K562 (cell line): ENCODE measurements around the gene PLOD1. TPM values are rescaled to one million over a fixed set of nuclear protein-coding genes. Genes with fewer than 3 reads are reported as not detected.
A peak's percentile ranks its signal among the peaks of the same experiment; 100 is the strongest.

Experiments used
- ATAC-seq: fragments of 200-7000 bp; cut with Tn5 transposase; 3 replicates; pipeline ENCODE4 v1.9.1; 2020; ENCODE audit warnings: moderate library complexity
- BruUV-seq: library from RNA; stranded (reverse); fragments of 400-500 nt; replicated peaks from 2 replicates; lab custom pipeline; 2021; lab: Mats Ljungman, UMichigan
- CTCF ChIA-PET: fragments of 300-600 bp; formaldehyde crosslinking; extraction: SDS; loops from one replicate; lab custom pipeline; 2021; ENCODE audit warnings: low intra/inter-chr PET ratio; lab: Yijun Ruan, JAX
- POLR2A ChIA-PET: fragments of 300-600, 350-650 bp; sonication (Branson Sonifier 250); formaldehyde crosslinking; extraction: SDS; loops from one replicate; lab custom pipeline; 2021; ENCODE audit warnings: antibody characterized with exemption, inconsistent platforms; lab: Yijun Ruan, JAX
- DNase-seq, 4 experiments: peaks; one replicate each; pipeline versions ENCODE4 v3.0.0 to v3.0.0-alpha.2; 2011 to 2018; ENCODE audit warnings: low spot score in 3 of 4, mixed read lengths in 3 of 4; ENCODE audit errors: extremely low read depth in 1 of 4
- FAIRE-seq: peaks from 2 replicates; lab custom pipeline; 2011; peaks lifted over from hg19 to GRCh38; lab: Jason Lieb, UNC
- H2AFZ ChIP-seq: 2 replicates; pipeline ENCODE4 v1.6.0; 2011; ENCODE audit warnings: low read depth, low read length, control low read depth, inconsistent platforms
- H3K27ac ChIP-seq: fragments of 200-600 bp; 3 replicates; pipeline ENCODE4 v1.8.0; 2011; ENCODE audit warnings: low read depth, mild to moderate bottlenecking, control low read depth, inconsistent platforms, low read length, moderate library complexity, mixed read lengths; ENCODE audit errors: extremely low read depth
- H3K27me3 ChIP-seq, 2 experiments: fragments of 300-600 bp in 1 of 2; 2 replicates in 1 of 2; 3 replicates in 1 of 2; pipeline versions ENCODE4 v1.6.0 to v1.8.0; 2011; ENCODE audit warnings: inconsistent platforms in 2 of 2, low read length in 2 of 2, mild to moderate bottlenecking in 1 of 2, mixed read lengths in 1 of 2, moderate library complexity in 1 of 2; ENCODE audit not compliant: control insufficient read depth in 2 of 2, insufficient read depth in 2 of 2
- H3K36me3 ChIP-seq: fragments of 300-600 bp; 3 replicates; pipeline ENCODE4 v1.8.0; 2011; ENCODE audit warnings: mild to moderate bottlenecking, low read length, inconsistent platforms; ENCODE audit not compliant: control insufficient read depth, insufficient read depth
- H3K4me1 ChIP-seq, 2 experiments: fragments of 200-600 bp in 1 of 2; replicated peaks in 1 of 2; 2 replicates in 1 of 2; 3 replicates in 1 of 2; pipeline versions ENCODE4 v1.5.1 to v1.8.0; 2011; ENCODE audit warnings: inconsistent platforms in 2 of 2, low read length in 2 of 2, mild to moderate bottlenecking in 1 of 2, mixed read lengths in 1 of 2, moderate library complexity in 1 of 2; ENCODE audit not compliant: control insufficient read depth in 2 of 2, insufficient read depth in 2 of 2
- H3K4me2 ChIP-seq: 2 replicates; pipeline ENCODE4 v1.6.1; 2011; ENCODE audit warnings: low read length, control low read depth, inconsistent platforms, mixed read lengths; ENCODE audit not compliant: insufficient read depth
- H3K4me3 ChIP-seq: fragments of 200-600 bp; sonication (generic), shearing (Covaris generic); 2 replicates; pipeline ENCODE4 v1.5.1; 2016; ENCODE audit warnings: control low read depth, inconsistent platforms
- H3K79me2 ChIP-seq: fragments of 200-600 bp; 3 replicates; pipeline ENCODE4 v1.8.0; 2011; ENCODE audit warnings: low read length, inconsistent platforms; ENCODE audit not compliant: control insufficient read depth, insufficient read depth
- H3K9ac ChIP-seq, 2 experiments: 2 replicates each; pipeline versions ENCODE4 v1.6.0 to v1.6.1; 2011; ENCODE audit warnings: low read depth in 2 of 2, low read length in 2 of 2, control low read depth in 1 of 2, inconsistent platforms in 1 of 2, mild to moderate bottlenecking in 1 of 2, mixed read lengths in 1 of 2; ENCODE audit not compliant: insufficient read depth in 1 of 2
- H3K9me1 ChIP-seq: one replicate; pipeline ENCODE4 v1.6.0; 2011; ENCODE audit warnings: inconsistent platforms, mild to moderate bottlenecking, low read length, moderate library complexity; ENCODE audit not compliant: control insufficient read depth, insufficient read depth
- H3K9me3 ChIP-seq: replicated peaks from 2 replicates; pipeline ENCODE4 v1.5.1; 2011; ENCODE audit warnings: low read depth, low read length, inconsistent platforms; ENCODE audit not compliant: control insufficient read depth, insufficient read depth
- H4K20me1 ChIP-seq: replicated peaks from 2 replicates; pipeline ENCODE4 v1.6.1; 2011; ENCODE audit warnings: low read length, inconsistent platforms, mixed read lengths; ENCODE audit not compliant: control insufficient read depth, insufficient read depth
- CBX1 ChIP-seq: sonication (generic); IDR thresholded peaks from 2 replicates; pipeline ENCODE4 v1.6.1; 2016; ENCODE audit warnings: antibody characterized with exemption, low read depth, mild to moderate bottlenecking
- ETS1 ChIP-seq: conservative IDR thresholded peaks from 2 replicates; pipeline ENCODE4 v1.6.1; 2011; ENCODE audit warnings: low read depth, mild to moderate bottlenecking, low read length; ENCODE audit not compliant: control insufficient read depth
- FIP1L1 ChIP-seq: fragments of 200-400 bp; formaldehyde crosslinking; IDR thresholded peaks from 2 replicates; pipeline ENCODE4 v1.6.1; 2018; ENCODE audit warnings: mild to moderate bottlenecking, low read depth, low read length; ENCODE audit not compliant: poor library complexity, severe bottlenecking
- HDAC6 ChIP-seq: IDR thresholded peaks from 2 replicates; pipeline ENCODE4 v1.6.1; 2012; ENCODE audit warnings: low read depth, mild to moderate bottlenecking, control low read depth, inconsistent platforms, low read length, moderate library complexity
- NCOA2 ChIP-seq, 2 experiments: fragments of 450-650 bp; IDR thresholded peaks; 2 replicates each; pipeline ENCODE4 v1.6.1; 2018; ENCODE audit warnings: mild to moderate bottlenecking in 2 of 2, moderate library complexity in 1 of 2; ENCODE audit not compliant: partially characterized antibody in 2 of 2
- PCBP1 ChIP-seq: fragments of 200-400 bp; formaldehyde crosslinking; IDR thresholded peaks from 2 replicates; pipeline ENCODE4 v1.6.1; 2018; ENCODE audit warnings: mild to moderate bottlenecking, low read depth, low read length; ENCODE audit not compliant: poor library complexity, severe bottlenecking
- SAFB ChIP-seq: fragments of 200-400 bp; formaldehyde crosslinking; IDR thresholded peaks from 2 replicates; pipeline ENCODE4 v1.6.1; 2017; ENCODE audit warnings: low read depth, low read length, borderline replicate concordance
- TSC22D4 ChIP-seq: fragments of 450-650 bp; IDR thresholded peaks from 2 replicates; pipeline ENCODE4 v1.6.1; 2016; ENCODE audit warnings: missing genetic modification characterization, missing biosample characterization, control low read depth
- XRCC5 ChIP-seq: fragments of 200-400 bp; formaldehyde crosslinking; IDR thresholded peaks from 2 replicates; pipeline ENCODE4 v1.6.1; 2017; ENCODE audit warnings: low read depth, mild to moderate bottlenecking, low read length
- ZNF134 ChIP-seq: fragments of 250-450 bp; sonication (Bioruptor Pico); conservative IDR thresholded peaks from 2 replicates; pipeline ENCODE4 v1.4.0; 2020
- ZNF263 ChIP-seq: sonication (generic); formaldehyde crosslinking; IDR thresholded peaks from 2 replicates; pipeline ENCODE4 v1.8.0; 2022; ENCODE audit warnings: mild to moderate bottlenecking, missing genetic modification reagents, borderline replicate concordance
- ZNF384 ChIP-seq: IDR thresholded peaks from 2 replicates; pipeline ENCODE4 v1.6.1; 2012; ENCODE audit warnings: low read depth, low read length, improper control_type of control experiment
- ZNF77 ChIP-seq: fragments of 250-450 bp; sonication (Bioruptor Pico); IDR thresholded peaks from 2 replicates; pipeline ENCODE4 v1.5.0; 2020
- WGBS: fragments of 100-300 bp; shearing (Covaris generic); methylation state at CpG from one replicate; pipeline ENCODE4 v1.1.6; 2016; ENCODE audit warnings: low coverage, mixed read lengths; ENCODE audit not compliant: insufficient coverage; ENCODE audit errors: missing lambda C conversion rate; 5-methylcytosine and 5-hydroxymethylcytosine counted together
- in situ Hi-C: fragments of 300-500 bp; cut with MboI; formaldehyde crosslinking; loops from 4 replicates; pipeline ENCODE4 v1.15.0; 2018; ENCODE audit warnings: inconsistent platforms, mixed read lengths
- intact Hi-C: fragments of 100-400 bp; cut with micrococcal nuclease; formaldehyde crosslinking; loops from 2 replicates; pipeline ENCODE4 v1.14.2; 2022
- polyA plus RNA-seq, 8 experiments: library from polyadenylated mRNA; depleted of rRNA in 4 of 8; stranded (reverse) in 5 of 8; unstranded in 3 of 8; fragments of >200 nt; fragmentation: Nextera tagmentation in 2 of 8; fragmentation: Illumina TruSeq in 1 of 8; extraction: Ambion mirVana in 2 of 8; extraction: Trizol in 1 of 8; gene quantifications; 2 replicates each; pipeline versions ENCODE4 v1.2.1 to v1.2.3, GENCODE V29; 2011 to 2014; ENCODE audit warnings: inconsistent platforms in 1 of 8, missing spikeins in 1 of 8
- total RNA-seq, 7 experiments: library from RNA; depleted of rRNA in 6 of 7; stranded (reverse); fragments of >200 nt in 6 of 7; fragmentation: Illumina TruSeq in 2 of 7; extraction: Trizol in 2 of 7; gene quantifications; 2 replicates each; pipeline versions ENCODE4 v1.2.1 to v1.2.3, GENCODE V29; 2011 to 2021; ENCODE audit warnings: low replicate concordance in 1 of 7
- TF ChIP-seq, protein P1 (sequence below): fragments of 450-650 bp; formaldehyde crosslinking; IDR thresholded peaks from 2 replicates; pipeline ENCODE4 v1.4.0; 2022; ENCODE audit warnings: missing genetic modification characterization

Gene PLOD1
- total and polyA plus RNA-seq, 9 of the 15 experiments (the other 6 are each of a cell fraction or from before 2014, with no cell fraction given), result 16.6 to 90.8 (median 52.7) TPM

DNA sequence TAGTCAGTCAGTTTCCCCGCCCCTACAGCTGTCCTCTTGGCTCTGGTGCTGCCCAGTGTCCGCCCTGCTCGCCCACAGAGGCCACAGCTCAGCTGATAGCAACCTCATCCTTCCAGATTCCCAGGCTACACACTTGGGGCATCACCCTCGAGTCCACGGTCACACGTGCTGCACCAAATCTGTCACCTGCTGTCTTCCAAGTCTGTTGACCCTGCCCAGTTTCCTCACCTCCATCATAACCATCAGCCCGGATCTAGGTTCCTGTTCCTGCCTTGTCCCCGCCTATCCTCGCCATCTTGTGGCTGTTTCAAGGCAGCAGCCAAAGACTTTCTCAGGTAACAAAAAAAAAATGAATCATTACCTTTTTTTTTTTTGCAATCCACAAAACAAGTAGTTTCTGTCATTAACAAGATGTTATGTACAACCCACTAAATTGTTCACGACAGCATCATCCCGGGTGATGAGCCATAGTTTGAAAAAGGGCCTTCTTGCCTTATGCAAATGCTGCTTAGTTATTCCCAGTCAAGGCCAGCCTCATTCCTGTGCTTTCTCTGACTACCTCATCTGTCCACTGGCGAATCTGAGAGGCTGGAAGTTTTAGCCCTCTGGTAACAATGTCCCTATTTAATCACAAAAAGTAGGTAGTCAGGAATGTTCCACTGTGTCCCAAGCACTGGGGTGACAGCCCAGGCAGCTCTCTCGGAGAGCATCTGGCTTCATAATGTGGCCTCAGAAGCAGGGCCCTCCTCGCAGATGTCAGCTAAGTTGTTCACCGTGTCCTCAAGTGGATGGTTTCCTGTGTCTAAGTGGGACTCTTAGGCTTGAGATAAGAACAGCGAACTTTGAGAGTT, 79.8 kb downstream of the PLOD1 start:
- Histone ChIP-seq H3K9me3 (no peaks in the 10 kb centered on the region), H3K9ac (peak overlapping the region in 1 of 2 experiments; percentile 41; a peak in 2 of 4 replicates), H3K27ac (peak overlapping the region; percentile 75), H2AFZ (peak overlapping the region; percentile 35), H4K20me1 (no peaks in the 10 kb centered on the region), H3K4me1 (peaks cover 37 to 45% of the 10 kb centered on the region in 2 experiments), H3K4me2 (peak overlapping the region; percentile 22), H3K36me3 (peaks cover 49% of the 10 kb centered on the region), H3K27me3 (no peaks in the 10 kb centered on the region), H3K4me3 (no peak overlapping the region), H3K79me2 (peaks cover under 1% of the 10 kb centered on the region; the same call in 2 of the 3 replicates), H3K9me1 (peaks cover 3% of the 10 kb centered on the region)
- peak; percentile 61 to 72 (median 64) for DNase-seq
- no TSS peak for BruUV-seq
- 44% methylated on average over 16 of the region's 16 CpGs for WGBS
- ChIA-PET CTCF (interaction anchor here (0.7 kb wide), 1 partner anchor 26 kb away, joined by 4 read pairs; no protein-coding TSS in a partner anchor), POLR2A (interaction anchor here (0.6 to 5.2 kb wide), 5 partner anchors 9 to 107 kb away, joined by 3 to 23 read pairs (median 6); no protein-coding TSS in a partner anchor)
- in situ Hi-C loops, result no loop called here
- intact Hi-C loops, result loop anchor here (1.0 kb wide), 1 partner anchor 47 kb away; no protein-coding TSS in a partner anchor
- ATAC-seq, result peak; percentile 45
- peak; percentile 85 for FAIRE-seq
- TF ChIP-seq, protein P1, sequence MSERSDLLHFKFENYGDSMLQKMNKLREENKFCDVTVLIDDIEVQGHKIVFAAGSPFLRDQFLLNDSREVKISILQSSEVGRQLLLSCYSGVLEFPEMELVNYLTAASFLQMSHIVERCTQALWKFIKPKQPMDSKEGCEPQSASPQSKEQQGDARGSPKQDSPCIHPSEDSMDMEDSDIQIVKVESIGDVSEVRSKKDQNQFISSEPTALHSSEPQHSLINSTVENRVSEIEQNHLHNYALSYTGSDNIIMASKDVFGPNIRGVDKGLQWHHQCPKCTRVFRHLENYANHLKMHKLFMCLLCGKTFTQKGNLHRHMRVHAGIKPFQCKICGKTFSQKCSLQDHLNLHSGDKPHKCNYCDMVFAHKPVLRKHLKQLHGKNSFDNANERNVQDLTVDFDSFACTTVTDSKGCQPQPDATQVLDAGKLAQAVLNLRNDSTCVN (CRISPR knock-in tag), result 0 out of 2 replicates have a peak, but pooled peaks have one; percentile 13
- TF ChIP-seq ZNF77 (CRISPR knock-in tag) (0 out of 2 replicates have a peak, but pooled peaks have one; percentile 39), NCOA2 (IDR thresholded peaks at IDR 0.05; ENCODE audit: partially characterized antibody in 2 of 2) (no peak), PCBP1 (no peak), ETS1 (no peak), FIP1L1 (no peak), TSC22D4 (tag) (no peak), ZNF134 (CRISPR knock-in tag) (no peak), XRCC5 (no peak), ZNF263 (CRISPR knock-in tag) (peak; percentile 14; the same call in 1 of the 2 replicates), CBX1 (no peak), HDAC6 (no peak), ZNF384 (peak; percentile 60), SAFB (no peak)
